Kidney (tissue), 14 donors: ENCODE data around the gene MKNK2. TPM values are rescaled to one million over a fixed set of nuclear protein-coding genes. Genes with fewer than 3 reads are reported as not detected.

Experiments used
- DNase-seq, 5 donors: peaks; one replicate each; pipeline ENCODE4 v3.0.0-alpha.2; 2013 to 2020
- FAIRE-seq: peaks from 2 replicates; lab custom pipeline; 2012; peaks lifted over from hg19 to GRCh38; lab: Jason Lieb, UNC
- H3K27ac ChIP-seq, 2 donors: one replicate each; pipeline ENCODE4 v1.7.0; 2013; ENCODE audit warnings: low read depth in 2 of 2, low read length in 2 of 2, inconsistent platforms in 1 of 2
- H3K27me3 ChIP-seq: one replicate; pipeline ENCODE4 v1.7.1; 2013; ENCODE audit warnings: low read length, inconsistent platforms; ENCODE audit not compliant: control insufficient read depth, insufficient read depth
- H3K36me3 ChIP-seq, 3 donors: one replicate each; pipeline versions ENCODE4 v1.7.0 to v1.7.1; 2013; ENCODE audit warnings: low read length in 3 of 3, control low read depth in 1 of 3, inconsistent platforms in 1 of 3; ENCODE audit not compliant: insufficient read depth in 3 of 3, control insufficient read depth in 2 of 3
- H3K4me1 ChIP-seq, 3 donors: one replicate each; pipeline versions ENCODE4 v1.7.0 to v1.7.1; 2013; ENCODE audit warnings: low read length in 3 of 3, inconsistent platforms in 1 of 3, low read depth in 1 of 3; ENCODE audit not compliant: control insufficient read depth in 2 of 3, insufficient read depth in 2 of 3
- H3K4me3 ChIP-seq, 3 donors: one replicate each; pipeline versions ENCODE4 v1.7.0 to v1.8.1; 2013; ENCODE audit warnings: low read length in 3 of 3, control low read depth in 1 of 3, inconsistent platforms in 1 of 3
- H3K9ac ChIP-seq, 3 donors: one replicate each; pipeline versions ENCODE4 v1.7.0 to v1.7.1; 2013; ENCODE audit warnings: low read length in 3 of 3, control low read depth in 1 of 3, inconsistent platforms in 1 of 3
- H3K9me3 ChIP-seq, 3 donors: one replicate each; pipeline versions ENCODE4 v1.7.0 to v1.7.1; 2013; ENCODE audit warnings: low read length in 3 of 3, control low read depth in 1 of 3, inconsistent platforms in 1 of 3; ENCODE audit not compliant: control insufficient read depth in 2 of 3, insufficient read depth in 1 of 3
- intact Hi-C: fragments of 100-400 bp; cut with DNase I; formaldehyde crosslinking; loops from one replicate; pipeline ENCODE4 v1.11.1; 2022
- polyA plus RNA-seq: library from polyadenylated mRNA; stranded (reverse); fragments of 350-450 nt; fragmentation: Illumina TruSeq; extraction: RNeasy Lipid Tissue Mini Kit (QIAGEN cat#74804); gene quantifications from one replicate; pipeline ENCODE4 v1.2.3, GENCODE V29; 2014; ENCODE audit warnings: low read depth, low replicate concordance; ENCODE audit not compliant: insufficient read depth
- total RNA-seq: library from RNA; stranded (reverse); fragmentation: NEBNext Ultra II Directional; extraction: Animal tissue kit (Norgen Biotek cat#: 25700); gene quantifications from one replicate; pipeline ENCODE4 v1.2.1, GENCODE V29; 2021
- TF ChIP-seq, protein P1 (sequence below): IDR thresholded peaks from 3 replicates; pipeline ENCODE4 v1.5.1; 2012; ENCODE audit warnings: mild to moderate bottlenecking, moderate library complexity, borderline replicate concordance; ENCODE audit not compliant: insufficient read depth; ENCODE audit errors: extremely low read depth
- donor health status: control.
- donor health status: control.
- donor health status: control.
- donor health status: control.
- donor health status: control.
- donor health status: DM: yes; HTN: yes; CAD: no.
- donor health status: Normal renal cell carcinoma (clear cell type).

MKNK2 gene
- total and polyA plus RNA-seq, 2 donors from 2014 or later = 67.2 to 190 TPM

DNA sequence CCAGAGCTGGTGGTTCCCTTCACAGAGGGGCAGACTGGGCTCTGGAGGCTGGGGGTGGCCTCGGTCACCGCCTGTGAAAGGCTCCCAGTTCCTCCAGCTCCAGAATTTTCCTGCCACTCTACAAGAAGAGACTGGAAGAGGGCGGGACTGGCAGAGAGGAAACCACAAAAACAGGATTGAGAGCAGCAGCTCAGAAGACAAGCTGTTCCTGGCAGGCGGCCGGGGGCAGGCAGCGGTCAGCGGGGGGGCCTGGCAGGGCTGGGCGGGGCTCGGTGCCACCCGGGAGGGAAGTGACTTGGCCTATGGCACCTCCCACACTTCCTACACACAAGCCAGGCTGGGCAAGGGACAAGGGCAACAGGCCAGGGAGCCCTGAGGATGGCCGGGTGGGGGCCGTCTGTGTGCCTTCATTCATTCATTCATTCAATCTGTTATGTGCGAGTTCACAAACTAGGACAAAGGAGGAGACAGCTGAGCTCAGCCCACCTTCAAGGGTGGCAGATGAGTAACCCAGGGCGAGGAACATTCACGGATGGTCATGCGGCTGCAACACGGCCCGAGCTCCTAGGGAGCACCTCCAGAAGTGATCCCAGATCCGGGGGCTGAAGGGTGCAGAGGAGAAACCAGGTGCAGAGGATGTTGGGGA lies 18.6 kb downstream of the MKNK2 start:
- DNase-seq = peak; percentile 78 to 99 (median 84)
- peak overlapping the region; percentile 94 for H3K27ac ChIP-seq
- peaks cover 0 to 22% (median 9%) of the 10 kb centered on the region in 3 donors for H3K4me1 ChIP-seq
- intact Hi-C loops = no loop called here
- H3K9ac ChIP-seq = peak overlapping the region in 2 of 3 donors; percentile 17 to 77
- TF ChIP-seq, protein P1, sequence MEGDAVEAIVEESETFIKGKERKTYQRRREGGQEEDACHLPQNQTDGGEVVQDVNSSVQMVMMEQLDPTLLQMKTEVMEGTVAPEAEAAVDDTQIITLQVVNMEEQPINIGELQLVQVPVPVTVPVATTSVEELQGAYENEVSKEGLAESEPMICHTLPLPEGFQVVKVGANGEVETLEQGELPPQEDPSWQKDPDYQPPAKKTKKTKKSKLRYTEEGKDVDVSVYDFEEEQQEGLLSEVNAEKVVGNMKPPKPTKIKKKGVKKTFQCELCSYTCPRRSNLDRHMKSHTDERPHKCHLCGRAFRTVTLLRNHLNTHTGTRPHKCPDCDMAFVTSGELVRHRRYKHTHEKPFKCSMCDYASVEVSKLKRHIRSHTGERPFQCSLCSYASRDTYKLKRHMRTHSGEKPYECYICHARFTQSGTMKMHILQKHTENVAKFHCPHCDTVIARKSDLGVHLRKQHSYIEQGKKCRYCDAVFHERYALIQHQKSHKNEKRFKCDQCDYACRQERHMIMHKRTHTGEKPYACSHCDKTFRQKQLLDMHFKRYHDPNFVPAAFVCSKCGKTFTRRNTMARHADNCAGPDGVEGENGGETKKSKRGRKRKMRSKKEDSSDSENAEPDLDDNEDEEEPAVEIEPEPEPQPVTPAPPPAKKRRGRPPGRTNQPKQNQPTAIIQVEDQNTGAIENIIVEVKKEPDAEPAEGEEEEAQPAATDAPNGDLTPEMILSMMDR = no peak
- H3K36me3 ChIP-seq = no peaks in the 10 kb centered on the region
- H3K4me3 ChIP-seq = peak overlapping the region in 1 of 3 donors; percentile 41
- peak; percentile 15 for FAIRE-seq
- no peaks in the 10 kb centered on the region for H3K9me3 ChIP-seq
- no peaks in the 10 kb centered on the region for H3K27me3 ChIP-seq

DNA sequence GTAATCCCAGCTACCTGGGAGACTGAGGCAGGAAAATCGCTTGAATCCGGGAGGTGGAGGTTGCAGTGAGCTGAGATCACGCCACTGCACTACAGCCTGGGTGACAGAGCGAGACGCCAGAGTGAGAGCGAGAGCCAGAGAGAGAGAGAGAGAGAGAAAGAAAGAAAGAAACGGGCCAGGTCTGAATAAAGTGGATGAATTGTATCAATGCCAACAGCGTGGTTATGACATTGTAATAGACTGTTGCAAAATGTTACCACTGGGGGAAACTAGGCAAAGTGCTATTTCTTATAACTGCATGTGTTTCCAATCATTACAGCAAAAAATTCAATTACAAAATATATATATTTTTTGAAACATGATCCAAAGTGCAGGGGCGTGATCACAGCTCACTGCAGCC lies 23.7 kb downstream of the MKNK2 start:
- Histone ChIP-seq H3K4me1 (peaks cover 0 to 11% (median 6%) of the 10 kb centered on the region in 3 donors), H3K27ac (no peak overlapping the region), H3K9ac (no peak overlapping the region), H3K4me3 (no peak overlapping the region), H3K9me3 (peaks cover 0 to 3% (median 0%) of the 10 kb centered on the region in 3 donors), H3K27me3 (no peaks in the 10 kb centered on the region), H3K36me3 (no peaks in the 10 kb centered on the region)
- intact Hi-C loops = no loop called here
- no peak for DNase-seq
- FAIRE-seq = no peak
- TF ChIP-seq, protein P1 = no peak

DNA sequence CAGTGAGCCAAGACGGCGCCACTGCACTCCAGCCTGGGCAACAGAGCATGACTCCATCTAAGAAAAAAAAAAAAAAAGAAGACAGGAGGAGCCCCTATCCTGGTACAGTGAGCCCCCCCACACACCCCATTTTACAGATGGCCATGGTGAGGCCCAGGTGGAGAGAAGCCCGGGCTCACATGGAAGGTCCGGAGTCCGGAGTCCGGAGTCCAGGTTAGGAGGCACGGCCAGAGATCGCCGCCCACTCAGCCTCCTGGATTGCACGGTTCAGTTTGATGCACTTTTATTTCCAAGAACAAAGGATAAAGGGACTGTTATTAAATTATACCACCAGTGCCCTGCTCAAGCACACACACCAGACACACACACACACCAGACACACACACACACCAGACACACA lies 24.3 kb downstream of the MKNK2 start:
- DNase-seq = no peak
- intact Hi-C loops = no loop called here
- no peaks in the 10 kb centered on the region for H3K36me3 ChIP-seq
- H3K27ac ChIP-seq = no peak overlapping the region
- FAIRE-seq = no peak
- peaks cover 0 to 3% (median 0%) of the 10 kb centered on the region in 3 donors for H3K9me3 ChIP-seq
- H3K4me1 ChIP-seq = peaks cover 0 to 7% (median 1%) of the 10 kb centered on the region in 3 donors
- no peaks in the 10 kb centered on the region for H3K27me3 ChIP-seq
- no peak overlapping the region for H3K4me3 ChIP-seq
- TF ChIP-seq, protein P1 = no peak
- H3K9ac ChIP-seq = no peak overlapping the region
